HG02798 (cell line): ENCODE data around the gene GJC1.

Experiments used
- ATAC-seq: cut with Tn5 transposase; IDR thresholded peaks from one replicate; pipeline ENCODE4 v1.9.1; 2021; ENCODE audit warnings: mild to moderate bottlenecking; ENCODE audit not compliant: unreplicated experiment, poor library complexity

GJC1 gene

GRCh38 chr17:44780161-44780560, 49.9 kb downstream of the GJC1 start:
- no peak for ATAC-seq

GRCh38 chr17:44779211-44780025, 50.7 kb downstream of the GJC1 start:
- ATAC-seq = no peak

GRCh38 chr17:44778656-44779210, 51.4 kb downstream of the GJC1 start:
- no peak for ATAC-seq

DNA sequence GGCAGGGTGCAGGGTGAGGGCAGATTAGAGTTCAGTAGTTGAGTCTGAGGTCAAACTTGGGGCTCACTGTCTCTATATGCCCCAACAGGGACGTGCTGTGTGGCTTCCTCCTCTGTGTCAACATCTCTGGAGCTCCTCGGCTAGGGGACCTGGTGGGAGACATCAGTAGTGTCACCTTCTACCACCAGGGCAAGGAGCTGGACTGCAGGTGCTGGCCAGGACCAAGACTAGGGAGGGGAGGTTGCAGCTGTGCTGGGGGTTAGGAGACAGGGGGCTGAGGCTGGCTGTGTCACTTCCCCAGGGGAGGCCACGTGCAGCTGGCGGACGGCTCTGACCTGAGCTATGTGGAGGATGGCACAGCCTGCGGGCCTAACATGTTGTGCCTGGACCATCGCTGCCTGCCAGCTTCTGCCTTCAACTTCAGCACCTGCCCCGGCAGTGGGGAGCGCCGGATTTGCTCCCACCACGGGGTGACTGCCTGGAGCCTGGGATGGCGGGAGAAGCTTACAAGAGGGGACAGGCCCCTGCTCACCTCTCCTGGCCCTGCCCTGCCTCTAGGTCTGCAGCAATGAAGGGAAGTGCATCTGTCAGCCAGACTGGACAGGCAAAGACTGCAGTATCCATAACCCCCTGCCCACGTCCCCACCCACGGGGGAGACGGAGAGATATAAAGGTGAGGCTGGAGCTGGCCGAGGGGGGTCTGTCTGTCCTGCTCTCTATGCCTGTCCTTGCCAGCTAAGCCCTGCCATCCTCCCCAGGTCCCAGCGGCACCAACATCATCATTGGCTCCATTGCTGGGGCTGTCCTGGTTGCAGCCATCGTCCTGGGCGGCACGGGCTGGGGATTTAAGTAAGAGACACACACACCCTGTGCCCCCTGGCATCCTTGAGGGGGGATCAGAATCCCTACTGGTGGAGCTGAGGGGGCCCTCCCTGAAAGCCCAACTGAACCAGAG, 52.4 kb downstream of the GJC1 start:
- ATAC-seq = no peak

DNA sequence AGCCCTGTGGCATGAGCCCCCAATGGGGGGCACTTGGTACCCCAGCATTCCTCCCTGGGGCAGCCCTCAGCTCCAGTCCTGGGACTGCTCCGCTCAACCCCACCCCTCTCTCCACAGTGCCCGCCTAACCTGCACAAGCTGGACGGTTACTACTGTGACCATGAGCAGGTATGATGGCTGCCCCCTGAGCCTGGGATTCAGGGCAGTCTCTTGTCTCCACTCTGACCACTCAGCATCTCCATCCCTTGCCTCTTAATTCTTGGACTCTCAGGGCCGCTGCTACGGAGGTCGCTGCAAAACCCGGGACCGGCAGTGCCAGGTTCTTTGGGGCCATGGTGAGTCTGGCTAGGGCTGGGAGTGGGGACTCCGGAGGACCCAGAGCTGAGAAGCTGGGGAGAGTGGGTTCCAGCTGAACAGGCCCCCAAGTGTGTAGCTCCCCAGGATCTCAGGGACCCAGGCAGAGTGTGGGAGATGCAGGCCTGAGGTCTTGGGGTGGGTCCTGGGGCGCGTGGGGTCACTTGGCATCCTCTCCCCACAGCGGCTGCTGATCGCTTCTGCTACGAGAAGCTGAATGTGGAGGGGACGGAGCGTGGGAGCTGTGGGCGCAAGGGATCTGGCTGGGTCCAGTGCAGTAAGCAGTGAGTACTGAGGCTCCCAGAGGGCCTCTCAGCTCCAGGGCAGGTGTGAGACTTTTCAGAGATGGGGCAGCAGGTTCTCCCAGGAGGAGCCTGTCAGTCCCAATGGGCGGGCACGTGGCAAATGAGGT, 53.3 kb downstream of the GJC1 start:
- ATAC-seq = no peak

DNA sequence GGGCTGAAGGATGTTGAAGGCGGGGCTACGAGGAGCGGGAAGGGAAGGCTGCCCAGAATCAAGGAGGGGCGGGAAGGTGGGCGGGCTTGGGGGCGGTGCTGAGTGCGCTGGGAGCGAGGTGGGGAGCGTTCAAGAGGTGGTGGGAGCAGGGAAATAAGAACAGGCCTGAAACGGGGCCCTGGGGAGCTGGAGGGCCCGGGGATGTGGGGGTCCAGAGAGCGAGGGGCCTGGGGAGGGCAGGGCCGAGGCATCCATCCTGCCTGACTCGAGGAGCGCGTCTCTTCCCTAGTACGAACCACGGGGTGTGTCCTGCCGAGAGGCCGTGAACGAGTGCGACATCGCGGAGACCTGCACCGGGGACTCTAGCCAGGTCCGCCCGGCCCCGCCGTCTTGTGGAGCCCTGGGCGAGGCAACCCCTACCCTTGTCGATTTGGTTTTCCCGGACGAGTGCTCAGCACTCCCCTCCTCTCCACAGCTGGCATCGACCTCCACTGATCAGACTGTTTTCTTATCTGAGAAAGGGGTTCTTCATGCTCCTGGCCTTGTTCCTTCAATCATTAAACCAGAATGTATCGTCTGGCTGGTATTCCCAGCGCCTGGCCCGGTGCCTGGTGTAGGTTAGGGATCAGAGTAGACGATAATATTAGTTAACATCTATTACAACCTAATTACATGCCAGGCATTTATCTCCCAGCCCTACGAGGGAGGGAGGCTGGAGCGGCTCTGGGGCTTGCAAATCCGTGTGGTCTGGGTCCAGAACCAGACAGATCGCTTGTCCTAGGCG, 54.1 kb downstream of the GJC1 start:
- ATAC-seq = peak; percentile 0

GRCh38 chr17:44775136-44775837, 54.8 kb downstream of the GJC1 start:
- peak; percentile 91 for ATAC-seq

- peak; percentile 32 for ATAC-seq
Measured at GRCh38 chr17:44774271-44775135, 55.6 kb downstream of the GJC1 start.

DNA sequence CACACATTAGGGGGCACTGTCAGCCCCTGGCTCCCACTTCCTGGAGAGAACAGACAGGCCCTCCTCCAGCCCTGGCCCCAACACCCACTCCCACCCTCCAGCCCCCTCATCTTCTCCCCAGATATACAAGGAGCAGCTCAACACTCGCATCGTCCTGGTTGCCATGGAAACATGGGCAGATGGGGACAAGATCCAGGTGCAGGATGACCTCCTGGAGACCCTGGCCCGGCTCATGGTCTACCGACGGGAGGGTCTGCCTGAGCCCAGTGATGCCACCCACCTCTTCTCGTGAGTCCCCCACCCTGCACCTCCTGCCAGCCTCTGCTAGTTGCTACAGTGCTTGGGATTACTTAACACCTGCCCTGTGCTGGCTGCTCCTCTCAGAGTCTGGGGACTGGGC, 56.9 kb downstream of the GJC1 start:
- ATAC-seq = no peak

- ATAC-seq = no peak
Measured at GRCh38 chr17:44772308-44773045, 57.6 kb downstream of the GJC1 start.

DNA sequence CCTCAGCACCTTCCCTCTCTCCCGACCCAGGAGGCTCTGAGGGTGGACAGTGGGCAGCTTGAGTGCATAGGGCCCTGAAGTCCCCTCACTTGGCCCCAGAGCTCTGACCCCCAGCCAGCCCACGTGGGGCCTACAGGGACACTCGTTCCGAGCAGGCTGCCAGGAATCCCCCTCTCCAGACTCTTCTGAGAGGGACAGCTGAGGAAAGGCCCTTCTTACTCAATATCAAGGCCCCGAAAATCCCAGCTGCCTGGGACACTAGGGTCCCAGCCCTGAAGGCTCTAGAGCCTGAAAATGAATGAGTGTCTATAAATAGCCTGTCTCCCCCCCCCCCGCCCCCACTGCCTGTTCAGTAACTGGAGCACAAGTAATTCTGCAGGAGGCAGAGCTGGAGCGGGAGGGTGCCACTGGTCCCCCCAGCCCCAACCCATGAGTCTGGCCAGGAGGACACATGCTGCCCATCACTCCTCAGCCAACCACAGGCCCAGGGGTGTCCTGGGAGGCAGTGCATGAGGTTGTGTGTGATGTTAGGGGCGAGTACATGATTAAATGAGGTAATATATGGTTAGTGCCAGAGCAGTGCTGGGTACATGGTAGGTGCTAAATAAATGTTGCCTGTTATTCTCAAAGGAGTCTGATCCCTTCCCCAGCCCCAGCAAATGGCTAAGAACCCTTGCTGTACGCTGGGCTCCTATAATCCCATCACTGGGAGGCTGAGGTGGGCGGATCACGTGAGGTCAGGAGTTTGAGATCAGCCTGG, 59.7 kb downstream of the GJC1 start:
- no peak for ATAC-seq

GRCh38 chr17:44769647-44770084, 60.4 kb downstream of the GJC1 start:
- ATAC-seq = no peak

GRCh38 chr17:44769230-44769629, 60.9 kb downstream of the GJC1 start:
- no peak for ATAC-seq

GRCh38 chr17:44768505-44769142, 61.5 kb downstream of the GJC1 start:
- ATAC-seq = no peak

DNA sequence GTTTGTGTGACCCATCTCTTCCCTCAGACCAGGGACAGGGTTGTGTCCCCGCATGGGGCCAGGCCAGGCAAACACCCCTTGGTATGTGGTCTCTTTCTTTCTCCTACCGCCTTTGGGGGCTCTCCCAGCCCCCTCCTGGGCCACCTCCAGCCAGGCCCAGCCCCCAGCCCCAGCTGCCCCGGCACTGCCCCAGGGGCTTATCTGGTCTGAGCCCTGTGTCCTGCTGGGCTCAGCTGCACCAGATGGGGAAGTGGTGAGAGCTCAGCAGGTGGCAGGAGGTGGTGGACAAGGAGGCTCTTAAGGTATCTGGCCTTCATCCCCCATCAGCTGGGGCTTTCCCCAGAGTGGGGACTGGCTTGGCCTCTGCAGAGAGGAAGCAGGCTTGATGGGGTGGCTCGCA, 62.6 kb downstream of the GJC1 start:
- ATAC-seq = no peak

GRCh38 chr17:44766409-44767038, 63.6 kb downstream of the GJC1 start:
- no peak for ATAC-seq
